Trophoblast cell (in vitro differentiated cells and primary cell): ENCODE data around the gene DCDC2C.
A peak's percentile ranks its signal among the peaks of the same experiment; 100 is the strongest.

Experiments used
- DNase-seq, 2 donors: peaks; one replicate each; pipeline ENCODE4 v3.0.0-alpha.2; 2016
- H2AFZ ChIP-seq: 2 replicates; pipeline ENCODE4 v1.6.1; 2013; ENCODE audit warnings: low read length, moderate library complexity, mild to moderate bottlenecking; ENCODE audit not compliant: insufficient read depth, poor library complexity
- H2AK5ac ChIP-seq: 2 replicates; pipeline ENCODE4 v1.6.1; 2013; ENCODE audit warnings: mild to moderate bottlenecking, low read length
- H2BK120ac ChIP-seq: 2 replicates; pipeline ENCODE4 v1.6.1; 2013; ENCODE audit warnings: low read length, mild to moderate bottlenecking, moderate library complexity; ENCODE audit not compliant: insufficient read depth, poor library complexity
- H2BK12ac ChIP-seq: 2 replicates; pipeline ENCODE4 v1.6.1; 2013; ENCODE audit warnings: mild to moderate bottlenecking, low read length, moderate library complexity
- H2BK5ac ChIP-seq: 2 replicates; pipeline ENCODE4 v1.6.1; 2013; ENCODE audit warnings: low read length, low read depth, moderate library complexity, mild to moderate bottlenecking; ENCODE audit not compliant: poor library complexity
- H3K14ac ChIP-seq: 2 replicates; pipeline ENCODE4 v1.6.1; 2013; ENCODE audit warnings: mild to moderate bottlenecking, low read length
- H3K18ac ChIP-seq: 2 replicates; pipeline ENCODE4 v1.6.1; 2013; ENCODE audit warnings: mild to moderate bottlenecking, low read length
- H3K23ac ChIP-seq: 2 replicates; pipeline ENCODE4 v1.6.1; 2013; ENCODE audit warnings: low read length
- H3K27ac ChIP-seq: 2 replicates; pipeline ENCODE4 v1.5.1; 2013; ENCODE audit warnings: low read depth, mild to moderate bottlenecking, inconsistent platforms, low read length, moderate library complexity
- H3K27me3 ChIP-seq: 2 replicates; pipeline ENCODE4 v1.6.1; 2013; ENCODE audit warnings: inconsistent platforms, mild to moderate bottlenecking, low read length, moderate library complexity; ENCODE audit not compliant: insufficient read depth
- H3K36me3 ChIP-seq, 2 experiments: 1 replicate in 1 of 2; 2 replicates in 1 of 2; pipeline ENCODE4 v1.6.1; 2013; ENCODE audit warnings: low read length in 2 of 2, mild to moderate bottlenecking in 2 of 2, moderate library complexity in 1 of 2; ENCODE audit not compliant: insufficient read depth in 2 of 2, control insufficient read depth in 1 of 2
- H3K4ac ChIP-seq: 2 replicates; pipeline ENCODE4 v1.6.1; 2013; ENCODE audit warnings: low read depth, mild to moderate bottlenecking, low read length, moderate library complexity
- H3K4me1 ChIP-seq, 2 experiments: 1 replicate in 1 of 2; 2 replicates in 1 of 2; pipeline ENCODE4 v1.6.1; 2013; ENCODE audit warnings: low read length in 2 of 2, mild to moderate bottlenecking in 2 of 2, moderate library complexity in 1 of 2; ENCODE audit not compliant: insufficient read depth in 2 of 2, control insufficient read depth in 1 of 2
- H3K4me2 ChIP-seq: 2 replicates; pipeline ENCODE4 v1.6.1; 2013; ENCODE audit warnings: inconsistent platforms, mild to moderate bottlenecking, low read length, moderate library complexity
- H3K4me3 ChIP-seq: 2 replicates; pipeline ENCODE4 v1.5.1; 2013; ENCODE audit warnings: mild to moderate bottlenecking, low read depth, low read length, inconsistent platforms
- H3K79me1 ChIP-seq: one replicate; pipeline ENCODE4 v1.6.1; 2013; ENCODE audit warnings: low read length
- H3K79me2 ChIP-seq: 2 replicates; pipeline ENCODE4 v1.6.1; 2013; ENCODE audit warnings: low read length, mild to moderate bottlenecking; ENCODE audit not compliant: control insufficient read depth, insufficient read depth, poor library complexity
- H3K9ac ChIP-seq: 2 replicates; pipeline ENCODE4 v1.6.1; 2013; ENCODE audit warnings: mild to moderate bottlenecking, low read length
- H3K9me3 ChIP-seq: 2 replicates; pipeline ENCODE4 v1.6.1; 2013; ENCODE audit warnings: low read depth, mild to moderate bottlenecking, control low read depth, inconsistent platforms, low read length; ENCODE audit not compliant: insufficient read depth
- H4K12ac ChIP-seq: 2 replicates; pipeline ENCODE4 v1.6.1; 2013; ENCODE audit warnings: low read depth, mild to moderate bottlenecking, low read length, moderate library complexity
- H4K8ac ChIP-seq: 2 replicates; pipeline ENCODE4 v1.6.1; 2013; ENCODE audit warnings: low read depth, mild to moderate bottlenecking, low read length, moderate library complexity
- H4K91ac ChIP-seq: one replicate; pipeline ENCODE4 v1.6.1; 2013; ENCODE audit warnings: low read depth, mild to moderate bottlenecking, low read length, moderate library complexity
- WGBS: extraction: QIAGEN DNeasy Blood & Tissue Kit; methylation state at CpG from one replicate; pipeline ENCODE4 v1.1.7; 2013; ENCODE audit warnings: missing lambda C conversion rate; ENCODE audit not compliant: insufficient read length, insufficient coverage; ENCODE audit errors: extremely low coverage; 5-methylcytosine and 5-hydroxymethylcytosine counted together

DCDC2C gene

GRCh38 chr2:3867469-3867868 is 164.1 kb downstream of the DCDC2C start:
- H3K27me3 ChIP-seq: no peaks in the 10 kb centered on the region
- H3K9ac ChIP-seq: no peak overlapping the region
- no peak overlapping the region for H2AFZ ChIP-seq
- H3K36me3 ChIP-seq: no peaks in the 10 kb centered on the region
- H3K4me3 ChIP-seq: no peak overlapping the region
- no peak overlapping the region for H4K8ac ChIP-seq
- WGBS: no CpG with 5 or more reads among the region's 5 CpGs
- no peaks in the 10 kb centered on the region for H3K79me2 ChIP-seq
- H3K18ac ChIP-seq: no peak overlapping the region
- no peak overlapping the region for H2BK5ac ChIP-seq
- H3K23ac ChIP-seq: no peak overlapping the region
- no peak overlapping the region for H4K12ac ChIP-seq
- no peak overlapping the region for H3K4ac ChIP-seq
- peaks cover 2% of the 10 kb centered on the region for H3K9me3 ChIP-seq
- DNase-seq: no peak
- no peaks in the 10 kb centered on the region for H3K79me1 ChIP-seq
- no peak overlapping the region for H3K14ac ChIP-seq
- H4K91ac ChIP-seq: no peak overlapping the region
- no peaks in the 10 kb centered on the region for H3K4me1 ChIP-seq
- no peak overlapping the region for H2BK12ac ChIP-seq
- H3K27ac ChIP-seq: no peak overlapping the region
- no peak overlapping the region for H2BK120ac ChIP-seq
- H2AK5ac ChIP-seq: no peak overlapping the region
- H3K4me2 ChIP-seq: no peak overlapping the region

DNA sequence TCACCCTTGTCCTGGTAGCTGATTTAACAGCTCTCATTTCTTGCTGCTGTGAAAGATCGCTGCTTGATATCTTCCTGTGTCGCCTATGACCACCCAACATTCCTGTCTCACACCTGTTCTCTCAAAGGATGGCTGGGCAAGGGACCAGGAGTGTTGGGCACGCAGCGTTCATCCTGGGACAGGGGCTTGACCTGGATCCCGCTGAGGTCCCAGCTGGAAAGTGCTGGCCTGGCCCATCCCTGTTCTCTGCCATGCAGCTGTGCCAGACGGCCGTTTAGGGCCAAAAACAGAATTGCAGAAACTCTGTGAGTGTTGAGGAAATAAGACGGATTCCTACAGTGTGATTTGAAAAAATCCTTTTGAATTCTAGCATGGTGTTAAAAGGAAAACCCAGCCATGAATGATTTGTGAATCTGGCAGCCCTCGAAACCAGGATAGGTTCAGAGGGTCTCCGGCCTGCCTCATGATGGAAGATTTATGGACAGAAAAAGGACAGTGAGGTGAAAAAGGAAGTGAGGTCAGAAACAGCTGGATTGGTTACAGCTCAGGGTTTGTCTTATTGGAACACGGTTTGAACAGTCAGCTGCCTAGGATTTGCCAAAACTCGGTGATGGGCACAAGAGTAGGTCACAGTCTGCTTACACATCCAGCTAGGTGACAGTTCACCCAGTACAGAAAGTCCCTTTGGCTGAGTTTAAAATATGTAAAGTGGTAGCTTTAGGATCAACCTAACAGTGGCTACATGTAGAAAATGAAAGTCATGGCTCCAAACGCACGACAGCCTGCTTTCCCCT is 164.8 kb downstream of the DCDC2C start:
- H3K23ac ChIP-seq: no peak overlapping the region

GRCh38 chr2:3870222-3870621 is 166.8 kb downstream of the DCDC2C start:
- Histone ChIP-seq H3K9me3 (no peaks in the 10 kb centered on the region), H4K91ac (no peak overlapping the region), H2BK12ac (no peak overlapping the region), H3K36me3 (no peaks in the 10 kb centered on the region), H2BK120ac (no peak overlapping the region), H3K4me2 (no peak overlapping the region), H2AFZ (no peak overlapping the region), H3K4me1 (no peaks in the 10 kb centered on the region), H3K27me3 (no peaks in the 10 kb centered on the region), H3K27ac (no peak overlapping the region), H2BK5ac (no peak overlapping the region), H3K4ac (no peak overlapping the region), H3K18ac (no peak overlapping the region), H3K79me2 (no peaks in the 10 kb centered on the region), H3K23ac (no peak overlapping the region), H4K12ac (no peak overlapping the region), H2AK5ac (no peak overlapping the region), H3K79me1 (no peaks in the 10 kb centered on the region), H3K4me3 (no peak overlapping the region), H4K8ac (no peak overlapping the region), H3K9ac (no peak overlapping the region), H3K14ac (no peak overlapping the region)
- DNase-seq: peak in 1 of 2 donors; percentile 3
- no CpG with 5 or more reads among the region's 7 CpGs for WGBS

More for the DNA sequence above, 164.8 kb downstream of the DCDC2C start:
- H3K9ac ChIP-seq: no peak overlapping the region
- no peak overlapping the region for H4K8ac ChIP-seq
- no peak overlapping the region for H4K12ac ChIP-seq
- no peak overlapping the region for H2BK12ac ChIP-seq
- no peak overlapping the region for H2BK120ac ChIP-seq
- DNase-seq: no peak
- no peak overlapping the region for H3K4me2 ChIP-seq
- H2AK5ac ChIP-seq: no peak overlapping the region
- H3K4me3 ChIP-seq: peak overlapping the region; percentile 54
- H3K18ac ChIP-seq: no peak overlapping the region
- H3K79me2 ChIP-seq: no peaks in the 10 kb centered on the region
- H2BK5ac ChIP-seq: no peak overlapping the region
- no peaks in the 10 kb centered on the region for H3K79me1 ChIP-seq
- H3K27ac ChIP-seq: no peak overlapping the region
- no peak overlapping the region for H4K91ac ChIP-seq
- no peaks in the 10 kb centered on the region for H3K36me3 ChIP-seq
- no peaks in the 10 kb centered on the region for H3K4me1 ChIP-seq
- H3K27me3 ChIP-seq: no peaks in the 10 kb centered on the region
- no peak overlapping the region for H2AFZ ChIP-seq
- no peaks in the 10 kb centered on the region for H3K9me3 ChIP-seq
- no CpG with 5 or more reads among the region's 14 CpGs for whole genome bisulfite sequencing
- H3K4ac ChIP-seq: no peak overlapping the region
- no peak overlapping the region for H3K14ac ChIP-seq

DNA sequence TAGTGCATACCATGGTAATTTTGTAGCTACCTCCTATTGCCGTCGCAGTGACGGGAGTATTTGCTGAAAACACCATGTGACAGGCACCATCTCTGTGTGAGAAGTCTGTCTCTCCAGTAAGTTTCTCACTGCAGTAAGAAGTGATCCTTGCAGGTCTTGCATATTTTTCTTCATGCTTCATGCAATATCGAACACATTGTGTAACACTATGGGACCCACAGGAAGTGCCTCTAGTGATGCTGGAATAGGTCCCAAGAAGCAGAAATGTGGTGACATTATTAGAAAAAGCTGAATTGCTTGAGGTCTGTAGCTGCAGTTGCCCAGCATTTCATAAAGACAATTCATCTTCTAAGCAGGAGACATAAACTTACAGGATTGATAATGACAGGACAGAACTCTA is 167.6 kb downstream of the DCDC2C start:
- Histone ChIP-seq H3K18ac (no peak overlapping the region), H4K91ac (no peak overlapping the region), H3K36me3 (no peaks in the 10 kb centered on the region), H4K12ac (no peak overlapping the region), H2BK12ac (no peak overlapping the region), H3K4me3 (no peak overlapping the region), H2AFZ (no peak overlapping the region), H3K79me1 (no peaks in the 10 kb centered on the region), H4K8ac (no peak overlapping the region), H3K14ac (no peak overlapping the region), H3K79me2 (no peaks in the 10 kb centered on the region), H2AK5ac (no peak overlapping the region), H2BK5ac (no peak overlapping the region), H3K9me3 (no peaks in the 10 kb centered on the region), H3K27me3 (no peaks in the 10 kb centered on the region), H2BK120ac (no peak overlapping the region), H3K9ac (no peak overlapping the region), H3K4me1 (no peaks in the 10 kb centered on the region), H3K4ac (no peak overlapping the region), H3K27ac (no peak overlapping the region), H3K4me2 (no peak overlapping the region), H3K23ac (no peak overlapping the region)
- no CpG with 5 or more reads among the region's 4 CpGs for WGBS
- no peak for DNase-seq
